NCI-H345 treated with DMSO at 0.1 percent for 48 hours (cell line): ENCODE data around the gene MLLT3.

Experiments
- DNase-seq: peaks from one replicate; lab custom pipeline; 2025; ENCODE audit not compliant: unreplicated experiment; lab: John Stamatoyannopoulos, UW

The MLLT3 gene

DNA sequence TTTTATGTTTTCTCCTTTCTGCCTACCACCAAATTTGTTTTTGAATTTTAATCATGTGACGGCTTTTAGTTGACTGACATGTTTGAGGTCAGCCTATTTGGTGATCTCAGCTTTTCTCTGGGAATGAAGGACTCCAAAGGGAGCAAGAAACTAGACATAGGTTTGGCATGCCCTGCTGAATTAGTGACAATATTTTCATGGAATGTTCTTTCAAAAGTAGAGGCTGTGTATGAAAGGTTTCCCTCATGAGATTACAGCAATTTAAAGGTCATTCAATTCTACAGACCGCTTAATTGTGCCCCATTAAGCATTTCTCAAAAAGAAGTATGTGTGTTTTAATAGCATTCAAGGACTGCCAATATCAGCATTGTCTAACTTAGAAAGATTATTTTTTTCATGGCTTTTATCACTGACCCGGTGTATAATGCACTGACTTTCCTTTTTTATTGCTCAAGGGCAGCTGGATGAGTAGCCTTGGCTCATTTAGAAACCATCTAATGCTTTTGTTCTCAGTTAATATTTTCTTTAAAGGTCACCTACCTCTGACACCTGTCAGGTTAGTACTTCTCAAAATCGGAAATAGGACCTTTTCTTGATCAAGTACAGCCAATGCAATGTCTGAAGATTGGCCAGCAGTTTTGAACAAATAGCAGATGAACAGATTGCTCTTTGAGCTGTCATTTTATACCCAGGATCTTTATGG is 8.1 kb upstream of the MLLT3 start:
- DNase-seq: no peak

DNA sequence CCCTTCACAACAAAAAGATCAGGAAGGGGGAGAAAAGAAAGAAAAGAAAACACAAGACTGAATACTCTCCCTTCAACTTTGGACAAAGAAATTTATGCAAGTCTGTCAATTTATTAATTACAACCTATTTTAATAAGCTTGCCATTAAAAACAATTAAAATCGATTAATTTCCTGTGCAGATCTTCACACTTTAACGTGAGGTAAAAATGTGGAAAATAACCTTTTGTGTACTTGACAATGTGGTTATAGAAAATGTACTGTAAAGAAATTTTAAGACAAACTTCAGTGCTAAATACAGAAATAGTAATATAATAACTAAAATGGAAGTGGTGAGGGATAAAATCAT is 2.7 kb upstream of the MLLT3 start:
- DNase-seq: no peak

- peak; percentile 82 for DNase-seq
Observed at GRCh38 chr9:20624201-20625002, 2.1 kb upstream of the MLLT3 start.

DNA sequence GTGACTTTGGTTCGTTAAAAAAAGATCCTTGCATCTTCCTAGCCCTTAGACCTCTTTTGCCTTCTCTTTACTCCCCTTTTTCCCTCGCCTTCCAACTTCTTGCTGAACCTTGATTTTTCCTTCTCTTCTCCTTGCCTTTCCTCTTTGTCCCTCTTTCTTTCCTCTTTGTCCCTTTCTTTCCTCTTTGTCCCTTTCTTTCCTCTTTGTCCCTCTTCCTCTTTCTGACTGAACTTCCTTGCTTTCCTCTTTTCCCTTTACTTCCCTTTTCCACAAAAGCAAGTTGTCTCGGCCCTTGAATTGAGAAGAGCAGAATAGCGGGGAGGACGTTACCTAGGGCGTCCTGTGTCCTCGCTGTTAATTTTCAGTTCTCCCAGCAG is 1.4 kb upstream of the MLLT3 start:
- DNase-seq: peak; percentile 16

- peak; percentile 47 for DNase-seq
Observed at GRCh38 chr9:20623021-20623747, 885 bp upstream of the MLLT3 start.

DNA sequence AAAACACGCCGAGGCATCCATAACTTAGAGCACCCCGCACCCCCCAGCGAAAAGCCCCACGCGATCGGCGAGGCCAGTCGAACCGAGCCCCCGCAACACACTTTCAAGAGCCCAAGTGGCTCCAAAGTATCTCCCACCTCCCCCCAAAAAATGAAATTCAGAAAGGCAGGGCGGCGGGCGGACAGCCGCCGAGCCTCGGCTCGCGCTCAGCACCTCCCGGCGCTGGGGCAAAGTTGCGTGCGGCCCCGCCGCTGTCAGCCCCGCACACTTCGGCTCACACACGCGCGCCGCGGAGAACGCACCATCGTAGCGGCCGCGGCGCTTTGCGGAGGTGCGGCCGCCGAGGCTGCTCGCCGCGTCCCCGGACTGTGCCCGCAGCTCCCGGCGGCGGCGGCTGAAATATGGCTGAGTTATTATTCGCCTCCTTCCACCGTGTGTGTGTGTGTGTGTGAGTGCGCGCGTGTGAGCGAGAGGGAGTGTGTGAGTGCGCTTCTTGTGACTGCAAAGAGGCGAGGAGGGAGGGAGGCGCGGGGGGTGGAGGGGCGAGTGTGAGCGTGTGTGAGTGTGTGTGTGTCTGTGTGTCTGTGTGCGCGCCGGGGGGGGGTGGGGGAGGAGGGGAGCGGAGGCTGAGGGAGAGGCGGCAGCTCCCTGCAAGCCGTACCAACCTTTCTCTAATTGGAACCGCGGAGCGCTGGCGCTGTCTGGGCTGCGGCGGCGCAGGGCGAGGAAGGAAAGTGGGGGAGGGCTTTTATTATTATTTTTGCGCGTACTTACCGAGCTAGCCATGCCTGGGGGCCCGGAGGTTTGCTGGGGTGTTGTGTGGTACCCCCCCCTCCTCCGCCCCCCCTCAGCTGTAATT is 599 bp downstream of the MLLT3 start:
- DNase-seq: no peak

- peak; percentile 24 for DNase-seq
Observed at GRCh38 chr9:20620650-20621470, 1.4 kb downstream of the MLLT3 start.

GRCh38 chr9:20619487-20620200 is 2.7 kb downstream of the MLLT3 start:
- peak; percentile 27 for DNase-seq

GRCh38 chr9:20618361-20618802 is 3.9 kb downstream of the MLLT3 start:
- peak; percentile 52 for DNase-seq

- no peak for DNase-seq
Observed at GRCh38 chr9:20616808-20617207, 5.5 kb downstream of the MLLT3 start.

DNA sequence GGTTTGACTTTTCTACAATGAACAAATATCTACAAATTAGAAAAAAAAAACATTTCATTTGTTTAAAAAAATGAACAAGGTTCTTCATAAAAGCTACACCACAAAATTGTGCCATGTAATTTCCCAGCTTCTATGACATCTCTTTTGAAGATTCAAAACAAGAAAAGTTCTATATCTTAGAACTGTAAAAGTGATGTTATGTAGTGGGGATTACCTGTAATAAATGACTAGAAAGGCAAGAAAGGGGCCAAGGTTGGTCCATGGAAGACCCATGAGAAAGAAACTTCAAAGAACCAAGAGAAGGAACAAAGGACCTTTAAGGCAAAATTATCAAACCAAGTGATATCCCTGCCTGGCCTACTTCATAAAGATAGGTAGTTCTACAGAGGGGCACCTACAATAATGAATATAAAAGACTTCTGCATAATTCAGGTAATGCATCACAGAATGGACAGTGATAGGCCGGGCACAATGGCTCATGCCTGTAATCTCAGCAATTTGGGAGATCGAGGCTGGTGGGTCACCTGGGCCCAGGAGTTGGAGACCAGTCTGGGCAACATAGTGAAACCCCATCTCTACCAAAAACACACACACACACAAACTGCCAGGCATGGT is 7.6 kb downstream of the MLLT3 start:
- DNase-seq: no peak

- no peak for DNase-seq
Observed at GRCh38 chr9:20611691-20612287, 10.5 kb downstream of the MLLT3 start.

DNA sequence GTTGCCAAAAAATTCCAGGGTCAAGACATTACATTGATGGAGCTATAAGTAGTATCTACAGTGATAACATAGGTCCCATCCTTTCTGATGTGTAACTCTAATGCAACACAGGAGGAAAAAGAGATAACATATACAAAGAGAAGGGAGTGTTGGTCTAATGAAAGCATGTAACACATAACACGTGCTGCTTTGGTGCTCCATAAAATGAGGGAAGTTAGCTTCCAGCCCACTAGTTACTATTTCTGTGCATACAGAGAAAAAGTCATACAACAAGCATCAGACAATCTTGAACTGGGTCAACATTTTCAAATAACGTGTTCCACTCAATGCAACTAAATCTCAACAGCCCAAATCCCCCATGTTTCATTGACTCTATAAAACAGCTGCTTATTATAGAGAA is 11.7 kb downstream of the MLLT3 start:
- no peak for DNase-seq

GRCh38 chr9:20608582-20608981 is 13.7 kb downstream of the MLLT3 start:
- no peak for DNase-seq

DNA sequence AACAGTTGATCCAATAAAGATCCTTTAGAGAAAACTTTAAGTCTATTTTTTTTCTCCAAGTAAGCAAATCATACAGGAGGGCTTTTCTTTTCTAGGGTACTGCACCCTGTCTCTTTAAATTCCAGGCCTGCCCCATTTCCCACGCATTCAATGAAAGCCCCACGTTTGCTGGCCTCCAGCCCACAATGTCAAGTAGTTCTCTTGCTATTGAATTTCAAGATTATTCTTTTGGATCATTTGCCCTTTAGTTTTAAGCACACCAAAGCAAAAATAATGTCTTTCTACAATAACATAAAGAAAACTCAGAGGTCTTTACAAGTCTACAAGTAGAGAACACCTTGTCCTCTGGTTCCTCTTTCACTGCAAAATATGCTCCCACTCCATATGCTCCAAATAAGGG is 15.6 kb downstream of the MLLT3 start:
- no peak for DNase-seq

- DNase-seq: no peak
Observed at GRCh38 chr9:20604562-20604961, 17.7 kb downstream of the MLLT3 start.

- no peak for DNase-seq
Observed at GRCh38 chr9:20603524-20604268, 18.6 kb downstream of the MLLT3 start.

- DNase-seq: no peak
Observed at GRCh38 chr9:20601292-20601691, 21.0 kb downstream of the MLLT3 start.
